Measurements from ENCODE around the gene DIP2B.
"Not testable (repeated sequence)": the region's sequence is repeated elsewhere in the genome, so short reads cannot be mapped to it uniquely, and the experiment has no call there.

Gene DIP2B

GRCh38 chr12:50504798-50505674 lies at the start of gene DIP2B:
Gene DIP2B (plus strand): TSS chr12:50504985. CDS start chr12:50505141, 156 bp downstream.
- peak; percentile 96 for DNase-seq

GRCh38 chr12:50458606-50459005 lies 46.2 kb upstream of the DIP2B start:
- no peak for DNase-seq

- DNase-seq = no peak
Observed at GRCh38 chr12:50467439-50467838, 37.3 kb upstream of the DIP2B start.

GRCh38 chr12:50477241-50477832 lies 27.4 kb upstream of the DIP2B start:
- no peak for DNase-seq

- DNase-seq = no peak
Observed at GRCh38 chr12:50482571-50482970, 22.2 kb upstream of the DIP2B start.

- DNase-seq = no peak
Observed at GRCh38 chr12:50483488-50483887, 21.3 kb upstream of the DIP2B start.

GRCh38 chr12:50488801-50489200 lies 16.0 kb upstream of the DIP2B start:
- DNase-seq = no peak

GRCh38 chr12:50498119-50498518 lies 6.7 kb upstream of the DIP2B start:
- not testable (repeated sequence) for DNase-seq

GRCh38 chr12:50505675-50506530 lies 1.1 kb downstream of the DIP2B start:
- DNase-seq = no peak

- no peak for DNase-seq
Observed at GRCh38 chr12:50506753-50507473, 2.1 kb downstream of the DIP2B start.

- DNase-seq = no peak
Observed at GRCh38 chr12:50507474-50507838, 2.7 kb downstream of the DIP2B start.

GRCh38 chr12:50507930-50508329 lies 3.1 kb downstream of the DIP2B start:
- no peak for DNase-seq

GRCh38 chr12:50508414-50508813 lies 3.6 kb downstream of the DIP2B start:
- DNase-seq = no peak

GRCh38 chr12:50508970-50509663 lies 4.3 kb downstream of the DIP2B start:
- no peak for DNase-seq

GRCh38 chr12:50514526-50515276 lies 9.9 kb downstream of the DIP2B start:
- DNase-seq = no peak

- DNase-seq = no peak
Observed at GRCh38 chr12:50515587-50515986, 10.8 kb downstream of the DIP2B start.

- no peak for DNase-seq
Observed at GRCh38 chr12:50517421-50518048, 12.8 kb downstream of the DIP2B start.

GRCh38 chr12:50518090-50518489 lies 13.3 kb downstream of the DIP2B start:
- DNase-seq = no peak

- no peak for DNase-seq
Observed at GRCh38 chr12:50519353-50519752, 14.6 kb downstream of the DIP2B start.

GRCh38 chr12:50520416-50521207 lies 15.8 kb downstream of the DIP2B start:
- DNase-seq = no peak
